ENCODE measurements around the gene CRAT. TPM values are rescaled to one million over a fixed set of nuclear protein-coding genes. Genes with fewer than 3 reads are reported as not detected.

CRAT gene
- total RNA-seq, 1 experiment from 2014 or later = 16.1 TPM

DNA sequence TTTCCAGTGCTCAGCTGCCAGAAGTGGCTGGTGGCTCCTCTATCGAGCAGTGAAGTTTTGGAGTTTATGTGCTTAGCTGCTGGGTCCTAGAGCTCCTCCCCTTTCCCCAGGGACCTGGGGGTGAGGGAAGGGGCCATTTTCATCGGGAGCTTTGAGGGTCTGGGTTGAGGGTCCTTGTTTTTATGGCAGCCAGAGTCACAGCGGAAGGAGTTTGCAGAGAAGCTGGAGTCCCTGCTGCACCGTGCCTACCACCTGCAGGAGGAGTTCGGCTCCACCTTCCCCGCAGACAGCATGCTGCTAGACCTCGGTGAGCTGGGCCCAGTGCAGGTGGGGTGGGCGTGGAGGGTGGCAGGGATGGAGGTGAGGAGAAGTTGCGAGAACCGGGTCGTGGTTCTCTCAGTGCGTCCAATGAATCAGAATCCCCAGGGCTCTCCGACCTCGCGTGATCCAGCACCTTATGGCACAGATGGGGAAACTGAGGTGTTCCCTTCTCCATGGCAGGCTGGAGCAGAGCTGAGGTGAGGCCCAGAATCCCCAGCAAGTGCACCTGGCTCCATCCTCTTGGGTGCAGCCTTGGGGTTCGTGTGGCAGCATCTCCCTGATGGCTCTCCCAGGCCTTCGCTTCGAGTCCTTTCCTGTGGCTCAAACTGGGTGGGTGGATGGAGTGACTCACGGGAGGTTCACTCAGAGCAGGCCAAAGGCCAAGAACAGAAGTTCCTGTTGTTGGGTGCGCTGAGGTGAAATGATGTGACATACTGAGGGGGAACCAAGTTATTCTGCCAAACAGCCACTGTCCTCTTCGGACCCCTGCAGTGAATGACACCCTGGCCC, 51.4 kb downstream of the CRAT start:
- POLR2A ChIA-PET (ENCODE audit: unreplicated experiment) = no interaction called here
- Histone ChIP-seq H3K27ac (ENCODE audit: low read length) (peak overlapping the region; percentile 58), H3K9me3 (ENCODE audit: low read length) (no peaks in the 10 kb centered on the region), H3K4me3 (ENCODE audit: low read length) (no peak overlapping the region), H3K27me3 (ENCODE audit: low read length) (no peaks in the 10 kb centered on the region), H3K4me1 (ENCODE audit: insufficient read depth, low read length) (peaks cover 13% of the 10 kb centered on the region), H2AFZ (ENCODE audit: low read length) (no peak overlapping the region), H3K9ac (ENCODE audit: low read length) (no peak overlapping the region), H3F3A (ENCODE audit: low read length, unreplicated experiment) (no peaks in the 10 kb centered on the region), H3K4me2 (ENCODE audit: low read length) (peak overlapping the region; percentile 53), H3K36me3 (ENCODE audit: low read depth, low read length) (no peaks in the 10 kb centered on the region; the same call in 1 of the 2 replicates), H3K9me2 (replicated peaks; ENCODE audit: low read length) (no peaks in the 10 kb centered on the region), H3K79me2 (ENCODE audit: low read length) (no peaks in the 10 kb centered on the region), H4K20me1 (ENCODE audit: low read length) (no peaks in the 10 kb centered on the region)
- DNase-seq (peak; percentile 52), ATAC-seq (peak; percentile 85)
- CTCF ChIA-PET = no interaction called here
- no TSS peak for BruUV-seq (replicated peaks)
- TF ChIP-seq CTCF (conservative IDR thresholded peaks at IDR 0.05; ENCODE audit: low read depth, low read length) (no peak), EZH2phosphoT487 (IDR thresholded peaks at IDR 0.05; ENCODE audit: borderline replicate concordance, low read length) (no peak), EZH2 (IDR thresholded peaks at IDR 0.05; ENCODE audit: low read length, unreplicated experiment) (no peak)
- intact Hi-C loops (cut with micrococcal nuclease) = no loop called here

DNA sequence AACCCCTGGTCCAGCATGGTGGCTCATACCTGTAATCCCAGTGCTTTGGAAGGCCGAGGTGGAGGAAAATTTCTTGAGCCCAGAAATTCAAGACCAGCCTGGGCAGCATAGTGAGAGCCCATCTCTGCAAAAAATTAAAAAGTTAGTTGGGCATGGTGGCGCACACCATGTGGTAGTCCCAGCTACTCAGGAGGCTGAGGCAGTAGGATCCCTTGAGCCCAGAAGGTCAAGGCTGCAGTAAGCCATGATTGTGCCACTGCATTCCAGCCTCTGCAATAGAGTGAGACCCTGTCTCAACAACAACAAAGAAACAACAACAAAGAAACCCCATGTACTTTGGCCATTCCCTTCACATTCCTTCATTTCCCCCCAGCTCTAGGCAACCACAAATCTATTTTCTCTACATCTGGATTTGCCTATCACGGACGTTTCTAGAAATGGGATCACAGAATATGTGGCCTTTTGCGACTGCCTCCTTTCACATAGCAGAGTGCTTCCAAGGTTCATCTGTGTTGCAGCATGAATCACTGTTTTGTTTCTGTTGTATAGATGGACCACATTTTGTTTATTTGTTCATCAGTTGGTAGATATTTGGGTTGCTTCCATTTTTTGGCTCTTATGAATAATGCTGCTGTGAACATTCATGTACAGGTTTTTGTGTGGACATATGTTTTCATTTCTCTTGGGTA, 56.3 kb downstream of the CRAT start:
- Histone ChIP-seq H3K79me2 (ENCODE audit: low read length) (no peaks in the 10 kb centered on the region), H3K9me2 (replicated peaks; ENCODE audit: low read length) (no peaks in the 10 kb centered on the region), H2AFZ (ENCODE audit: low read length) (no peak overlapping the region), H4K20me1 (ENCODE audit: low read length) (no peaks in the 10 kb centered on the region), H3K9me3 (ENCODE audit: low read length) (no peaks in the 10 kb centered on the region), H3K36me3 (ENCODE audit: low read depth, low read length) (no peaks in the 10 kb centered on the region; the same call in 1 of the 2 replicates), H3K4me1 (ENCODE audit: insufficient read depth, low read length) (peaks cover 17% of the 10 kb centered on the region), H3K9ac (ENCODE audit: low read length) (no peak overlapping the region), H3F3A (ENCODE audit: low read length, unreplicated experiment) (no peaks in the 10 kb centered on the region), H3K4me3 (ENCODE audit: low read length) (no peak overlapping the region), H3K27ac (ENCODE audit: low read length) (no peak overlapping the region), H3K27me3 (ENCODE audit: low read length) (no peaks in the 10 kb centered on the region), H3K4me2 (ENCODE audit: low read length) (no peak overlapping the region)
- BruUV-seq (replicated peaks) = no TSS peak
- POLR2A ChIA-PET (ENCODE audit: unreplicated experiment) = no interaction called here
- ATAC-seq = no peak
- CTCF ChIA-PET = no interaction called here
- no peak for DNase-seq
- TF ChIP-seq CTCF (conservative IDR thresholded peaks at IDR 0.05; ENCODE audit: low read depth, low read length) (no peak), EZH2phosphoT487 (IDR thresholded peaks at IDR 0.05; ENCODE audit: borderline replicate concordance, low read length) (no peak), EZH2 (IDR thresholded peaks at IDR 0.05; ENCODE audit: low read length, unreplicated experiment) (no peak)
- intact Hi-C loops (cut with micrococcal nuclease) = no loop called here

DNA sequence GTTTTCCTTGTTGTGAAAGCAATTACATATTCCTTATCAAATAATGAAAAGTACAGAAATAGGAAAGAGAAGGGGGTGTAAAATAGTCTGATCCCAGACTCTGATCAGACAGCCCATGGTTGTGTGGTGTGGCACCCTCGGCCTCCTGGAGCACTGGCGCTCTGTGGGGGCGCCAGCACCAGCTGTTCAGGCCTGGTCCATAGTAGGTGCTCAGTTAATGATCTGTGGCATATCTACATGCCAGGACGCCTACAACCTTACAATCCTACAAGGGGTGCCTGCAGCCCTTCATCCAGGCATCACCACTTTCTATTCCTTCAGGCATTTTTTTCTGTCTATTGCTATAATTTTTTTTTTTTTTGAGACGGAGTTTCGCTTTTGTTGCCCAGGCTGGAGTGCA, 57.6 kb downstream of the CRAT start:
- peak overlapping the region; percentile 52 for H3K4me2 ChIP-seq (ENCODE audit: low read length)
- no peaks in the 10 kb centered on the region for H3K79me2 ChIP-seq (ENCODE audit: low read length)
- H3K9ac ChIP-seq (ENCODE audit: low read length) = peak overlapping the region; percentile 28; the same call in 1 of the 2 replicates
- H3K27ac ChIP-seq (ENCODE audit: low read length) = peak overlapping the region; percentile 94
- no peak for TF ChIP-seq CTCF (conservative IDR thresholded peaks at IDR 0.05; ENCODE audit: low read depth, low read length)
- no peaks in the 10 kb centered on the region; the same call in 1 of the 2 replicates for H3K36me3 ChIP-seq (ENCODE audit: low read depth, low read length)
- no peak overlapping the region for H2AFZ ChIP-seq (ENCODE audit: low read length)
- intact Hi-C loops (cut with micrococcal nuclease) = no loop called here
- no peaks in the 10 kb centered on the region for H3K9me3 ChIP-seq (ENCODE audit: low read length)
- no peaks in the 10 kb centered on the region for H3K9me2 ChIP-seq (replicated peaks; ENCODE audit: low read length)
- DNase-seq = no peak
- no peaks in the 10 kb centered on the region for H4K20me1 ChIP-seq (ENCODE audit: low read length)
- ATAC-seq = no peak
- ChIA-PET POLR2A (ENCODE audit: unreplicated experiment) (no interaction called here), CTCF (no interaction called here)
- H3K4me3 ChIP-seq (ENCODE audit: low read length) = no peak overlapping the region
- TSS peak; percentile 72 for BruUV-seq (replicated peaks)
- H3K27me3 ChIP-seq (ENCODE audit: low read length) = no peaks in the 10 kb centered on the region
- peaks cover 10% of the 10 kb centered on the region for H3K4me1 ChIP-seq (ENCODE audit: insufficient read depth, low read length)
- H3F3A ChIP-seq (ENCODE audit: low read length, unreplicated experiment) = no peaks in the 10 kb centered on the region
